ENCODE data around the gene COMMD7. TPM values are rescaled to one million over a fixed set of nuclear protein-coding genes. Genes with fewer than 3 reads are reported as not detected.
"Not testable (repeated sequence)": the region's sequence is repeated elsewhere in the genome, so short reads cannot be mapped to it uniquely, and the experiment has no call there.

The COMMD7 gene
- total RNA-seq, 4 donors from 2014 or later: 9.8 to 22.5 (median 10.2) TPM

GRCh38 chr20:32737371-32738223, 5.7 kb downstream of the COMMD7 start:
- 46% methylated on average over 7 of the region's 7 CpGs for WGBS, 2 donors
- DNase-seq: no peak
- Histone ChIP-seq H3K36me3 (no peaks in the 10 kb centered on the region), H3K27me3 (no peaks in the 10 kb centered on the region), H3K9me3 (no peaks in the 10 kb centered on the region), H3K27ac (peak overlapping the region in 2 of 4 donors; percentile 31 to 39), H3K4me3 (no peak overlapping the region), H3K4me1 (peaks cover 4 to 20% (median 5%) of the 10 kb centered on the region in 3 donors)
- intact Hi-C loops (cut with DNase I): no loop called here
- no peak for TF ChIP-seq POLR2A (IDR thresholded peaks at IDR 0.05)
- TF ChIP-seq, protein P1, sequence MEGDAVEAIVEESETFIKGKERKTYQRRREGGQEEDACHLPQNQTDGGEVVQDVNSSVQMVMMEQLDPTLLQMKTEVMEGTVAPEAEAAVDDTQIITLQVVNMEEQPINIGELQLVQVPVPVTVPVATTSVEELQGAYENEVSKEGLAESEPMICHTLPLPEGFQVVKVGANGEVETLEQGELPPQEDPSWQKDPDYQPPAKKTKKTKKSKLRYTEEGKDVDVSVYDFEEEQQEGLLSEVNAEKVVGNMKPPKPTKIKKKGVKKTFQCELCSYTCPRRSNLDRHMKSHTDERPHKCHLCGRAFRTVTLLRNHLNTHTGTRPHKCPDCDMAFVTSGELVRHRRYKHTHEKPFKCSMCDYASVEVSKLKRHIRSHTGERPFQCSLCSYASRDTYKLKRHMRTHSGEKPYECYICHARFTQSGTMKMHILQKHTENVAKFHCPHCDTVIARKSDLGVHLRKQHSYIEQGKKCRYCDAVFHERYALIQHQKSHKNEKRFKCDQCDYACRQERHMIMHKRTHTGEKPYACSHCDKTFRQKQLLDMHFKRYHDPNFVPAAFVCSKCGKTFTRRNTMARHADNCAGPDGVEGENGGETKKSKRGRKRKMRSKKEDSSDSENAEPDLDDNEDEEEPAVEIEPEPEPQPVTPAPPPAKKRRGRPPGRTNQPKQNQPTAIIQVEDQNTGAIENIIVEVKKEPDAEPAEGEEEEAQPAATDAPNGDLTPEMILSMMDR (IDR thresholded peaks at IDR 0.05): no peak

DNA sequence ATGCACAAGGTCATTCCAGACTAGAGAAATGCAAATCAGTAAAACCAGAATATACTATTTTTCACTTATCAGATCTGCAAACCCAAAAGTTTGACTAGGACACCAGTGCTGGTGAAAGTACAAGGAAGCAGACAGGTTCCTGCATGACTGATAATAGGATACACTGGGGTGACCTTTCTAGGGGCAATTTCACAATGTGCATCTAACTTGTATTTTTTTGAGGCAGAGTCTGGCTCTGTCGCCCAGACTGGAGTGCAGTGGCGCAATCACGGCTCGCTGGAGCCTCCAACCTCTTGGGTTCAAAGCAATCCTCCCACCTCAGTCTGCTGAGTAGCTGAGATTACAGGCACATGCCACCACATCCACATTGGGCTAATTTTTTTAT, 11.4 kb downstream of the COMMD7 start:
- Histone ChIP-seq H3K4me1 (peaks cover 0 to 12% (median 0%) of the 10 kb centered on the region in 3 donors), H3K9me3 (no peaks in the 10 kb centered on the region), H3K4me3 (no peak overlapping the region), H3K27me3 (no peaks in the 10 kb centered on the region), H3K36me3 (peaks cover 0 to 34% (median 0%) of the 10 kb centered on the region in 3 donors), H3K27ac (no peak overlapping the region)
- 49 to 52% methylated on average over 4 of the region's 4 CpGs for WGBS, 2 donors
- intact Hi-C loops (cut with DNase I): no loop called here
- TF ChIP-seq POLR2A (IDR thresholded peaks at IDR 0.05): no peak
- TF ChIP-seq, protein P1 (IDR thresholded peaks at IDR 0.05): no peak
- DNase-seq: no peak

GRCh38 chr20:32729334-32729733, 13.9 kb downstream of the COMMD7 start:
- H3K9me3 ChIP-seq; H3K27ac ChIP-seq; intact Hi-C loops (cut with DNase I); H3K27me3 ChIP-seq; H3K4me3 ChIP-seq; DNase-seq: not testable (repeated sequence)
- WGBS, 2 donors: 88 to 94% methylated on average over 4 of the region's 5 CpGs
- Histone ChIP-seq H3K36me3 (peaks cover 0 to 55% (median 0%) of the 10 kb centered on the region in 3 donors), H3K4me1 (peaks cover 0 to 12% (median 0%) of the 10 kb centered on the region in 3 donors)

DNA sequence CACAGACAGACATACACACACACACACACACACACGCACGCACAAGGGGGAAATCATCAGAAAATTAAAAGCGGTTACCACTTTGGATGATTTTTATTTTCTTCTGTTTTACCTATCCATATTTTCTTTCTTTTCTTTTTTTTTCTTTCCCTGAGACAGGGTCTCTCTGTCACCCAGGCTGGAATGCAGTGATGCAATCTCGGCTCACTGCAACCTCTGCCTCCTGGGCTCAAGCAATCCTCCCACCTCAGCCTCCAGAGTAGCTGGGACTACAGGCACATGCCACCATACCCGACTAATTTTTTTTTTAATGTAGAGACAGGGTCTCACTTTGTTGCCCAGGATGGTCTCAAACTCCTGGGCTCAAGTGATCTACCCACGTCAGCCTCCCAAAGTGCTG, 14.8 kb downstream of the COMMD7 start:
- peaks cover 0 to 12% (median 0%) of the 10 kb centered on the region in 3 donors for H3K4me1 ChIP-seq
- H3K27ac ChIP-seq; intact Hi-C loops (cut with DNase I); H3K4me3 ChIP-seq; DNase-seq; H3K27me3 ChIP-seq; H3K9me3 ChIP-seq: not testable (repeated sequence)
- 82 to 96% methylated on average over 6 of the region's 6 CpGs for WGBS, 2 donors
- peaks cover 0 to 55% (median 0%) of the 10 kb centered on the region in 3 donors for H3K36me3 ChIP-seq

DNA sequence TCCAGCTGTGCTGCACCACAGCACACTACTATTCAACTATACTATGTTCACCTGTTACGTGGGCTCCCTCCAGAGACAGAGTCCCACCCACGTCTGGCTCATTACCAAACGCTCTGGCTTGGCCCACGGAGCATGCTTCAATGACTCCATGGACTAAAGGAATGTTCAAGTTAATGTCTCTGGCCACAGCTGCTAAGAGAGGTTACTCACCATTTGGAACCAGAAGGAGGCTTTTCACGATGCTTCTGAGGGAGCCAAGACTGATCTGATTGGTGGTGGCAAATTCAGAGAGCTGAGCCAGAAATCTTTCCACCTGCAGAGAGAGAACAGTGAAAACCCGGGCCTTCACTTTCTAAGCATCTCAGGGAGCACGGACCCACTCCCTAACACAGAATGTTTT, 15.6 kb downstream of the COMMD7 start:
- whole genome bisulfite sequencing, 2 donors: 50 to 63% methylated on average over 7 of the region's 7 CpGs
- no peak for TF ChIP-seq POLR2A (IDR thresholded peaks at IDR 0.05)
- TF ChIP-seq, protein P1 (IDR thresholded peaks at IDR 0.05): no peak
- H3K27me3 ChIP-seq: no peaks in the 10 kb centered on the region
- peaks cover 0 to 55% (median 0%) of the 10 kb centered on the region in 3 donors for H3K36me3 ChIP-seq
- H3K9me3 ChIP-seq: no peaks in the 10 kb centered on the region
- H3K4me1 ChIP-seq: peaks cover 0 to 12% (median 0%) of the 10 kb centered on the region in 3 donors
- H3K27ac ChIP-seq: no peak overlapping the region
- no peak for DNase-seq
- H3K4me3 ChIP-seq: no peak overlapping the region
- intact Hi-C loops (cut with DNase I): no loop called here

DNA sequence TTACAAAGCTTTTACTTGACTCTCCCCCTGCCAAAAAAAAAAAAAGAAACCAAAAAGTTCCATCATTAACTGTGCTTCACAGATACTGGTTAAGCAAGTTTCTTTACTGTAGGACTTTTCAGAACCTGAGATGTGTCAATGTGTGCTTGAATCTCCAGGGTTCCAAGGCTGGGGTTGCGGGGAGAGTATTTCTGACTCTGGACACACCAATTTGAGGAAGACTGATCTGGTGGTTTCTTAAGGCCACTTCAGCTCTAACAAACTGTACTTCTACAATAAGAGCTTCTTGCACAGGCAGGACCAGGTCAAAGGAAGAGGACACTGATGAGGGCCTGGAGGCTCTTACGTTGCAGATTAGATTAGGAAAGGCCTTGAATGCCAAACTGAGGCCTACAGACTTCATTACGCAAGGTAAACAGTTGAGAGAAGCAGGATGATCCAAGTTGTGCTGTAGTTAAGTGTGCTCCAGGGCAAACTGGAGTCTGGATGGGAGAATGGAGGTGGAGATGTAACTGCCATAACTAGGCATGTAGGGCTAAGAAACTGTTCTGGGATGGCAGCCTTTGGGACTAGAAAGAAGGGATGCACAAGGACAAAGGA, 24.4 kb downstream of the COMMD7 start:
- no peak for DNase-seq
- peaks cover 0 to 84% (median 0%) of the 10 kb centered on the region in 3 donors for H3K36me3 ChIP-seq
- peaks cover 0 to 8% (median 0%) of the 10 kb centered on the region in 3 donors for H3K4me1 ChIP-seq
- intact Hi-C loops (cut with DNase I): no loop called here
- no peaks in the 10 kb centered on the region for H3K9me3 ChIP-seq
- no peak overlapping the region for H3K27ac ChIP-seq
- no peak overlapping the region for H3K4me3 ChIP-seq
- H3K27me3 ChIP-seq: no peaks in the 10 kb centered on the region
- WGBS, 2 donors: 91 to 100% methylated on average over 2 of the region's 3 CpGs
- TF ChIP-seq, protein P1 (IDR thresholded peaks at IDR 0.05): no peak
- TF ChIP-seq POLR2A (IDR thresholded peaks at IDR 0.05): no peak

Measured in esophagus squamous epithelium (tissue), 5 donors.